ENCODE data around the gene ARID3A. TPM values are rescaled to one million over a fixed set of nuclear protein-coding genes. Genes with fewer than 3 reads are reported as not detected.
A peak's percentile ranks its signal among the peaks of the same experiment; 100 is the strongest.

ARID3A gene
- total and polyA plus RNA-seq, 2 of the 13 experiments (the other 11 are each of a cell fraction or from before 2014, with no cell fraction given), result 71.3 to 77.9 TPM

DNA sequence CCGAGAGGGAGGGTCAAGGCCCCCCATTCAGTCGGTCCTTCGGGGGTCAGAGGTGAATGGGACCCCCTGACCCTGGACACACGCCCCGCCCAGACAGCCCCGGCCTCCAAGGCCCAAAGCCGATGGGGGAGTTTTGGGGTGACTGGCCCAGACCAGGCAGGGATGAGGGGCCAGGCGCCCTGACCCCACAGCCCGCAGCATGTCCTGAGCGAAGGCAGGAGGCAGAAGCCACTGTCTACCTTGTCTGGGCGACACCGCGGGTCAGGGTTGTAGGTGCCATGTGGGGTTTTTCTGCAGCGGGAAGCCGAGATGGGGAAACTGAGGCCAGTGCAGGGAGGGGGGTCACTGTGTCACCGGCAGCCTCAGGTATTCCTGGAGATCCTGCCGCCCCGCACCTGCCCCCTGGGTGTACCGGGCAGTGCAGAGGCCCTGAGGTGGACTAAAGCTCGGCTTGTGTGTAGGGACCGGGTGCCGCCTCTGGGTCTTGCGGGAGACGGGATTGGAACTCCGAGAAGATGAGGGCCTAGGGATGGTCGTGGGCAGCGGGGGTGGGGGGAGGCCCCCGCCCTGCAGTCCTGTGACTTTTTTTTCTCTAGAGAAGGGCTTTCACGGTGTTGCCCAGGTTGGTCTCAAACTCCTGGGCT, 8.5 kb downstream of the ARID3A start (continued):
- TF ChIP-seq SALL2 (CRISPR knock-in tag; IDR thresholded peaks at IDR 0.05) (0 out of 2 replicates have a peak, but pooled peaks have one; percentile 3), MLX (CRISPR knock-in tag; IDR thresholded peaks at IDR 0.05) (no peak), ZNF430 (CRISPR knock-in tag; IDR thresholded peaks at IDR 0.05) (peak; percentile 6; the same call in 1 of the 2 replicates), PBX2 (CRISPR knock-in tag; IDR thresholded peaks at IDR 0.05) (no peak), ZNF501 (CRISPR knock-in tag; IDR thresholded peaks at IDR 0.05) (0 out of 2 replicates have a peak, but pooled peaks have one; percentile 20), SRSF1 (optimal IDR thresholded peaks at IDR 0.05; ENCODE audit: low read depth, low read length) (peak; percentile 38), ZNF143 (CRISPR knock-in tag; IDR thresholded peaks at IDR 0.05) (no peak), AGO2 (optimal IDR thresholded peaks at IDR 0.05; ENCODE audit: low read depth, low read length) (peak; percentile 89), SETDB1 (CRISPR knock-in tag; IDR thresholded peaks at IDR 0.05; ENCODE audit: borderline replicate concordance) (no peak), ZNF670 (CRISPR knock-in tag; IDR thresholded peaks at IDR 0.05; ENCODE audit: borderline replicate concordance) (no peak), MIER3 (CRISPR knock-in tag; IDR thresholded peaks at IDR 0.05; ENCODE audit: borderline replicate concordance) (no peak)
- TF ChIP-seq, protein P1, sequence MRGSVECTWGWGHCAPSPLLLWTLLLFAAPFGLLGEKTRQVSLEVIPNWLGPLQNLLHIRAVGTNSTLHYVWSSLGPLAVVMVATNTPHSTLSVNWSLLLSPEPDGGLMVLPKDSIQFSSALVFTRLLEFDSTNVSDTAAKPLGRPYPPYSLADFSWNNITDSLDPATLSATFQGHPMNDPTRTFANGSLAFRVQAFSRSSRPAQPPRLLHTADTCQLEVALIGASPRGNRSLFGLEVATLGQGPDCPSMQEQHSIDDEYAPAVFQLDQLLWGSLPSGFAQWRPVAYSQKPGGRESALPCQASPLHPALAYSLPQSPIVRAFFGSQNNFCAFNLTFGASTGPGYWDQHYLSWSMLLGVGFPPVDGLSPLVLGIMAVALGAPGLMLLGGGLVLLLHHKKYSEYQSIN (CRISPR knock-in tag; IDR thresholded peaks at IDR 0.05; ENCODE audit: borderline replicate concordance), result 0 out of 2 replicates have a peak, but pooled peaks have one; percentile 28
- TF ChIP-seq, protein P2, sequence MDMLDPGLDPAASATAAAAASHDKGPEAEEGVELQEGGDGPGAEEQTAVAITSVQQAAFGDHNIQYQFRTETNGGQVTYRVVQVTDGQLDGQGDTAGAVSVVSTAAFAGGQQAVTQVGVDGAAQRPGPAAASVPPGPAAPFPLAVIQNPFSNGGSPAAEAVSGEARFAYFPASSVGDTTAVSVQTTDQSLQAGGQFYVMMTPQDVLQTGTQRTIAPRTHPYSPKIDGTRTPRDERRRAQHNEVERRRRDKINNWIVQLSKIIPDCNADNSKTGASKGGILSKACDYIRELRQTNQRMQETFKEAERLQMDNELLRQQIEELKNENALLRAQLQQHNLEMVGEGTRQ (IDR thresholded peaks at IDR 0.05; ENCODE audit: low read depth, low read length), result no peak
- TF ChIP-seq, protein P2 (CRISPR knock-in tag; IDR thresholded peaks at IDR 0.05; ENCODE audit: borderline replicate concordance), result 0 out of 2 replicates have a peak, but pooled peaks have one; percentile 1
- TF ChIP-seq, protein P3, sequence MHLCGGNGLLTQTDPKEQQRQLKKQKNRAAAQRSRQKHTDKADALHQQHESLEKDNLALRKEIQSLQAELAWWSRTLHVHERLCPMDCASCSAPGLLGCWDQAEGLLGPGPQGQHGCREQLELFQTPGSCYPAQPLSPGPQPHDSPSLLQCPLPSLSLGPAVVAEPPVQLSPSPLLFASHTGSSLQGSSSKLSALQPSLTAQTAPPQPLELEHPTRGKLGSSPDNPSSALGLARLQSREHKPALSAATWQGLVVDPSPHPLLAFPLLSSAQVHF (CRISPR knock-in tag; IDR thresholded peaks at IDR 0.05), result no peak

All from HepG2 (cell line).